GM08714 (cell line): ENCODE results near the gene RNASEH2C.

ENCODE experiments used
- H3K4me3 ChIP-seq: fragments of 200-500 bp; sonication (Bioruptor generic); 2 replicates; pipeline ENCODE4 v1.5.1; 2014; ENCODE audit warnings: mild to moderate bottlenecking, low read length, inconsistent platforms
- ZNF274 ChIP-seq: IDR thresholded peaks from 2 replicates; pipeline ENCODE4 v1.6.1; 2012; ENCODE audit warnings: mild to moderate bottlenecking, low read depth, low read length

RNASEH2C gene

DNA sequence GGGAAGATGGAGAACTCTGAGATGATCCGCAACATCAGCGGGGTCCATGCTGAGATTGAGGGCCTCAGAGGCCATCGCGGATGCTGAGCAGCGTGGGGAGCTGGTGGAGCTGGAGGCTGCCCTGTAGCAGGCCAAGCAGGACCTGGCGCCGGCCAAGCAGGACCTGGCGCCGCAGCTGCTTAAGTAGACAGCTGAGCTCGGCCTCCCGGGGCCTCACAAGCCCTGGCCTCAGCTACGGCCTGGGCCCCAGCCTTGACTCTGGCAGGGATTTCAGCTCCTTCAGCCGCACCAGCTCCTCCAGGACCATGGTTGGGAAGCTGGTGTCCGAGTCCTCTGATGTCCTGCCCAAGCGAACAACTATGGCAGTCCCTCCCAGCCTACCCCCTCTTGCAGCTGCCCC, 7.3 kb upstream of the RNASEH2C start:
- TF ChIP-seq ZNF274, result no peak

DNA sequence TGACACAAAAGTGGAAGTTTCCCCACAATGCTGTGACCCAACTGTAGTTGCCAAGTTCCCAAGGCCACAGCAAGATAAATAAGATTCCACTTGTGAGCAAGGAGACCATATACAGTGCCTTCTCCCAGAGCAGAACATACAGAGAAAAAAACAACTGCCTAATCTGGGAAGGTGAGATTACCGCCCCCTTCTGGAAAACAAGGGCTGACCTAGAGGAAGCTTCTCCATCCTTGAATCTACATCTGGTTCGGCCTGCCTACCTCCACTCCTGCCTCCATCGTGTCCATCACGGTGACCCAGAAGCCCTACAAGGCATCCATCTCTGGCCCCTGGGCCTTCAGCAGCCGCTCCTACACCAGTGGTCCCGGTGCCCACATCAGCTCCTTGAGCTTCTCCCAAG, 6.1 kb upstream of the RNASEH2C start:
- TF ChIP-seq ZNF274, result no peak
- no peak overlapping the region for H3K4me3 ChIP-seq

More for the DNA sequence above, 7.3 kb upstream of the RNASEH2C start:
- H3K4me3 ChIP-seq, result no peak overlapping the region

DNA sequence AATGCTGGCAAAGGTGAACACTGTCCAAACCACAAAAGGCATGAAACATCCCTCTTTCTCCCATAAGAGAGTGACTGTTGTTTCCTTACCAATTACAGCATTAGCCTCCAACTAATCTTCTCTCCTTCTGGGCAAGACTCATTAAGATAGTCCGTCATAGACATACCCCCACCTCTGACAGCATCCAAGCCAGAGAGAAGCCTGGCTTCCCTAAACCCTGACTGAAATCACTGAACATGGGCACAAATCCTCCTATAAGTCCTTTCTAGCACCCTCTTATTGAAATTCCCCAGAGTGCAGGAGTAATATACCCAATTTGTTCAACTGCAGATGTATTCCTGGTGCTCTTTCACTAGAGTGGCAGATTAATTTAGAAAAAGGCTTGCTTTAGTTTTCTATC, 1.7 kb upstream of the RNASEH2C start:
- no peak for TF ChIP-seq ZNF274
- no peak overlapping the region for H3K4me3 ChIP-seq

DNA sequence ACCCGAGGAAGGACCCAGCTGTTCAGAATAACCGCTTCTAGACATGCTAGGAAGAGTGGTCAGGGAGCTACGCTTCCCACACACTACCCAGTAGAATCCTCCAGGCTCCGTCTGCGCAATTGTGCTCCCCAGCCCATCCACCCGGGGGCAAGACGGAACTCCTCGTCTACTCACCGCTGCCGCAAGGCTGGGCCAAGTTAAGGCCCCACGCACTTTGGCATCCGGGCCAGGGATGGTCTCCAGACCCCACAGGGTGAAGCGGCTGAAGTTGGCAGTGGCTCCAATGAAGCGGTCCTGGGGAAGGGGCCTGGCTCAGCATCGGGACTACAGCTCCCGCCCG, 757 bp downstream of the RNASEH2C start:
- peak overlapping the region; percentile 66 for H3K4me3 ChIP-seq
- no peak for TF ChIP-seq ZNF274

DNA sequence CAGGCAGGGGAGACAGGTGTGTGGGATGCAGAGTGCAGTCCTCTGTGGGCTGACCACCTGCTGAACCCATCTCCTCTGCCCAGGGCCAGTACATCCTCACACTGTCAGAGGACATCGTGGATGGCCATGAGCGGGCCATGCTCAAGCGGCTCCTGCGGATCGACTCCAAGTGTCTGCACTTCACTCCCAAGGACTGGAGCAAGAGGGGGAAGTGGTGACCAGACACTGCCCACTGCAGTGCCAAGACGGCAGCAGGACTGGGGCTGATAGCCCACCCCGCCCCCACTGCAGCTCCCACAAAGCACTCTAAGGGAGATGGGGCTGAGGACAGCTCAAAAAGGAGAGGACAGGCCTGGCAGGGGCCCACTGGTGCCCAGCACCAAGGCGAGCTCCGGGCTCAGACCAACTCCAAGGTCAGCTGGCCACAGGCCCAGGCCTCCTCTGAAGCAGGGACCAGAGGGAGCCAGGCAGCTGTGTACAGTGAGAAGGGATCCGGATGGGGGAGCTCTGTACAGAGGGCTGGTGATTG, 1.6 kb downstream of the RNASEH2C start:
- TF ChIP-seq ZNF274, result no peak
- H3K4me3 ChIP-seq, result peak overlapping the region; percentile 66; the same call in 1 of the 2 replicates

DNA sequence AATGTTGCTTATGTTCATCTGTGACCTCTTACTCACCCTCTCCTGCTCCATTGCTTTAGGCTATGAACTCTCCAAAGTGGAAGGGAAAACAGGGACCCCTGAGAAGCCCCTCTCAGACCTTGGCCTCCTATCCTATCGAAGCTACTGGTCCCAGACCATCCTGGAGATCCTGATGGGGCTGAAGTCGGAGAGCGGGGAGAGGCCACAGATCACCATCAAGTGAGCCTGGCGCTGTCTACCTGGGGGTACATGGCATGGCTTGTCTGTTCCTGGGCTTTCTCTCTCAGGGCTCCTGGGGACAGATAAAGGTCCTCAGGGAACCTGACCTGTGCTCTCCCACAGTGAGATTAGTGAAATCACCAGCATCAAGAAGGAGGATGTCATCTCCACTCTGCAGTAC, 2.1 kb downstream of the RNASEH2C start:
- H3K4me3 ChIP-seq, result no peak overlapping the region; the same call in 1 of the 2 replicates
- no peak for TF ChIP-seq ZNF274

DNA sequence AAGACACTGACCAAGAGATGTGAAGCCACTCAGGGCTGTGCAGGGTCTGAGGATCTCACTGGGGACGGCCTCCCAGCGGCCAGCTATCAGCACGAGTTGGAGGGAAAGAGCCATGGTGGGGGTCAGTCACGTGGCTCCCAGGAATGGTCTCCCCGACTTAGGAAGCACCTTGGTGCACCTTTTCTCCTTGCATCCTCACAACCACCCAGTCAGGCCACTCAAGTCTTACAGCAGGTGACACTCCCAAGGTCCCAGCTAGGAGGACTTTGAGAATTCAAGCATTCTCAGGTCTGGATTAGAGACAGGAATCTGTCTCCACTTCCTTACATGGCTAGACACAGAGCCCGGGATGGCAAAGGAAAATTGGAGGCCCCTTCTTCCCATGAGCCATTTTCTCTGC, 2.7 kb downstream of the RNASEH2C start:
- no peak for TF ChIP-seq ZNF274
- no peak overlapping the region for H3K4me3 ChIP-seq

DNA sequence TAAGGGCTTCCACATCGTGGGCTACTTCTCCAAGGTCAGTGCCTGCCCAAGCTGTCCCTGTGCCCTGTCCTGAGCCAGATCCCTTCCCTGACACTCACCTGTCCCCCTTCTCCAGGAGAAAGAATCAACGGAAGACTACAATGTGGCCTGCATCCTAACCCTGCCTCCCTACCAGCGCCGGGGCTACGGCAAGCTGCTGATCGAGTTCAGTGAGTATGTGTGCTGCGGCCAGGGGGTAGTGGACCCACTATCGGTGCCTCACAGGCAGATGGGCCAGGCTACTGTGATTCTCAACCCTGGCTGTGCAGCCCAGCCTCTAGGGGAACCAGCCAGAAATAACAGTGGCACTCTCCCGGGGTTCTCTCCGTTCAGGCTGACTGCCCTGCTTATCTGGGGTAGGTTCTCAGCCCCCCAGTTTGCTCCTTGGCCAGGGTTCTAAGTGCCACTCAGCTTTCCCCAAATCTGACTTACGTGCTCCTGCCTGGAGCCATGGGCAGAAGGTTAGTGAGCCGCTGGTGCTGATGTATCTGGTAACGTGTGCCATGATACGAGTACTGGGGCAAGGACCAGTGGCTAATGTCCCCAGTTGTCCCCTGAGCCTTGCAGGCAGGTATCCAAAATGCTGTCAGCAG, 3.7 kb downstream of the RNASEH2C start:
- no peak overlapping the region for H3K4me3 ChIP-seq

DNA sequence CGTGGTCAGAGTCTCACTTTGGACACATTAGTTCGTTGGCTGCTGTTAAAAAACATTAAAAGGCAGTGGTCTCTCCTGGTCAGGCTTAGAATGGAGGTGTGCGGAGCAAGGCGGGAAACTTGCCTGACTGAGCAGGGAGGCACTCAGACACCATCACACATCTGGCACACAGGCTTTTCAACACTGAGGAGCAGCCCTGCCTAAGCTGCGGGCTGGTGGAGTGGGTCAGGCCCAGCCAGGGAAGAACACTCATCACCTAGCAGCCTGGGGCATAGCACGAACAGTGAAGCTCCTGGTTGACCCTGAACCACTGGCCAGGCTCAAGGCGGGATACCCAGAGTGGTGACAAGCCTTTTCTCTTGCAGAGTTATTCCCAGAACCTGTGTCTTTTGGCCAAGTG, 4.3 kb downstream of the RNASEH2C start:
- no peak for TF ChIP-seq ZNF274
- no peak overlapping the region for H3K4me3 ChIP-seq

More for the DNA sequence above, 3.7 kb downstream of the RNASEH2C start:
- no peak for TF ChIP-seq ZNF274

DNA sequence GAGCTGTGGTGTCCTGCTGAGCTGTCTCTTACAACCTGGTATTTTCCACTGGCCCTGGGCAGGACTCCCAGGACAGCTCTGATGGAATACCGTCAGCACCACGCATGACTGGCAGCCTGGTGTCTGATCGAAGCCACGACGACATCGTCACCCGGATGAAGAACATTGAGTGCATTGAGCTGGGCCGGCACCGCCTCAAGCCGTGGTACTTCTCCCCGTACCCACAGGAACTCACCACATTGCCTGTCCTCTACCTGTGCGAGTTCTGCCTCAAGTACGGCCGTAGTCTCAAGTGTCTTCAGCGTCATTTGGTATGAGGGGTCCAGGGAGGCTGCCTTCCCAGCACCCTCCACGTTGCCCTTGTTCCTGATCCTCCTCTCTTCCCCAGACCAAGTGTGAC, 6.2 kb downstream of the RNASEH2C start:
- no peak for TF ChIP-seq ZNF274
- no peak overlapping the region for H3K4me3 ChIP-seq

DNA sequence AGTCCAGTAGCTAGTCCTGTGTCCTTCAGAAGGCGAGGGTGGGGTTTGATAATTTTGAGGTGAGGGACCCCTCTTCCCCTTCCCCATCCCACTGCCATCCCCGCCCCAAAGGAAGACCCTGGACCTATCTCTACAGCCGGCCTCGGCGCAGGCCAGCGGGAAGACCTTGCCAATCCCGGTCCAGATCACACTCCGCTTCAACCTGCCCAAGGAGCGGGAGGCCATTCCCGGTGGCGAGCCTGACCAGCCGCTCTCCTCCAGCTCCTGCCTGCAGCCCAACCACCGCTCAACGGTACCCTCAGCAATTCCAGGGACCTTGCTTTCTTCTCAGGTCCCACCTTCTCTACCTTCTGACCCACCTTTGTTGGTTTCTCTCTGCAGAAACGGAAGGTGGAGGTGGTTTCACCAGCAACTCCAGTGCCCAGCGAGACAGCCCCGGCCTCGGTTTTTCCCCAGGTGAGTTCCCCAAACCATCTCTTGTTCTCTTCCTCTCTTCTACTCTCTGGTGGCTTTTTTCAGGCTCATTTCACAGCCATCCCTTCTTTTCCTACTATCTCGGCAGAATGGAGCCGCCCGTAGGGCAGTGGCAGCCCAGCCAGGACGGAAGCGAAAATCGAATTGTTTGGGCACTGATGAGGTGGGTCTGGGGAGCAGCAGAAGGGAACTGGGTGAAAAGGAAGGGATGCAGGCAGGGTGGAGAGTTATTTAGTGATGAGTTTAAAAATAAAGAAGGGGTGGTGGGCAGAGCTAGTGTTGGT, 7.2 kb downstream of the RNASEH2C start:
- no peak for TF ChIP-seq ZNF274

DNA sequence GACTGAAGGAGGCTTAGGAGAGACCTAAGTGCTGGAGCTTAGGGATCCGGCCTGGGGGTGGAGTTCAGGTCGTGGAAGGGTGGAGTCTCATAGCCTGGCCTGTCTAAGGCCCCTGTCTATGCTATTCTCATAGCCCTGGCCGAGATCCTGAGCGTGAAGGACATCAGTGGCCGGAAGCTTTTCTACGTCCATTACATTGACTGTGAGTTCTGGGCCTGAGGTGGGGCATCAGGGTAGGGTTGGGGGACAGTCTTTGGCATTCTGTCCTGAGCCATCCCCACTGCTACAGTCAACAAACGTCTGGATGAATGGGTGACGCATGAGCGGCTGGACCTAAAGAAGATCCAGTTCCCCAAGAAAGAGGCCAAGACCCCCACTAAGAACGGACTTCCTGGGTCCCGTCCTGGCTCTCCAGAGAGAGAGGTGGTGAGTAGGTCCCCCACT, 7.9 kb downstream of the RNASEH2C start:
- peak overlapping the region; percentile 69 for H3K4me3 ChIP-seq
- no peak for TF ChIP-seq ZNF274

More for the DNA sequence above, 7.2 kb downstream of the RNASEH2C start:
- no peak overlapping the region; the same call in 1 of the 2 replicates for H3K4me3 ChIP-seq

DNA sequence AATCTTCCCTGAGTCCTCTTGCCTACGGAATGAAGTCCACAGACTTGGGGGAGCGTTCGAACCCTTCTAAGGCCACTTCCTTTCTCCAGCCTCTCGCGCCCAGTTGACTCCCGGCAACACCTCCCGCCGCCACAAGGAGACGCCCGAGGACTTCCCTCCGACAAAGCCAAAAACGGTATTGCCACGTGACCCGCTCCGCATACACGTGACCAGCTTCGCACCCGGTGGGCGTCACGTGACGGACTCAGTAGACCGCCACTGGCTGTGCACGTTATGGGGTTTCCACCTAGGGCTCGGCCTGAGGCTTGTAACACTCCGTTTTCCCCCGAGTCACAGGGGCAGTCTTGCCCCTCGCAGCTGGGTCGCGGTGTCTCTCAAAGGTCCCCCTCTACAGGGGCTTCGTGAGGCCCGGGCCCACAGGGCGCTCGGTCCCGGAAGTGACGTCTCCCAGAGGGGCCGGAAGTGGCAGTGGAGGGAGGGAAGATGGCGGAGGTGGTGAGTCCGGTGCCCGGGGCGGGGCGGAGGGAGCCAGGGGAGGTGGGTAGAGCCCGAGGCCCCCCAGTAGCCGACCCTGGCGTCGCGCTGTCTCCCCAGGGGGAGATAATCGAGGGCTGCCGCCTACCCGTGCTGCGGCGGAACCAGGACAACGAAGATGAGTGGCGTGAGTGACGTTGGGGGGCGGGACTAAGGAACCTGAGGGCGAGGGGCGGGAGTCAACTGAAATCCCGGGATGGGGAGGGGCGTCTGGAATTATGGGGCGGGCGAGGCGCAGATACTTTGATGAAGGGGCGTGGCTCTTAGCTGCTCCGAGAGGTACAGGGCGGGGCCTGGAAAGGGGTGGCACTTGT, 8.6 kb downstream of the RNASEH2C start, which contains the start of gene KAT5:
KAT5 (plus strand) TSS at position 468 of the 848 bp plus-strand sequence; CDS start at position 484, 16 bp downstream.
- peak within 1 kb of the TSS; percentile 69 for H3K4me3 ChIP-seq
- TF ChIP-seq ZNF274, result no peak

DNA sequence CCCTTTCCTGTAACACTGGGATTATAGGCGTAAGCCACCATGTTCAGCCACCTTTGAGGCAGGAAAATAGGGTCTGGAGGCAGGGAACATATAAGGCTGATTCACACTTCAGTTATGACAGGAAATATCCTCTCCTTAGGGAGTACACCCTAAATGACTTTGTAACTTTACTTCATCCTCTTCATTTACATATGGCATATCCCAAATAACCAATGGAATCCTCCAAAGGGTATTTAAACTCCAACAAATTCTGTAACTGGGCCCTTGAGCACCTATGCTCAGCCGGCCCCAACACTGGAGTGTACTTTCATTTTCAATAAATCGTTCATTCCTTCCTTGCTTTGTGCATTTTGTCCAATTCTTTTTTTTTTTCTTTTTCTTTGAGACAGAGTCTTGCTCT, 10.2 kb downstream of the RNASEH2C start:
- no peak overlapping the region for H3K4me3 ChIP-seq
- TF ChIP-seq ZNF274, result no peak

DNA sequence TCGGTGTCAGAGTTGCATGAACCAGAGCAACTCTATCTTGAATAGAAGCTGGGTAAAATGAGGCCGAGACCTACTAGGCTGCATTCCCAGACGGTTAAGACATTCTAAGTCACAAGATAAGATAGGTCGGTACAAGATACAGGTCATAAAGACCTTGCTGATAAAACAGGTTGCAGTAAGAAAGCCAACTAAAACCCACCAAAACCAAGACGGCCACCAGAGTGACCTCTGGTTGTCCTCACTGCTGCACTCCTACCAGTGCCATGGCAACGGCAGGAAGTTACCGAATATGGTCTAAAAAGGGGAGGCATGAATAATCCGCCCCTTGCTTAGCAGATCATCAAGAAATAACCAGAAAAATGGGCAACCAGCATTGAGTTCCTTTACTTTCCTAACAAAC, 10.9 kb downstream of the RNASEH2C start:
- no peak for TF ChIP-seq ZNF274

More for the DNA sequence above, 10.9 kb downstream of the RNASEH2C start:
- no peak overlapping the region for H3K4me3 ChIP-seq
